AG10803 (cell line): ENCODE measurements around the gene ARPC5.

Experiments used
- DNase-seq: peaks from one replicate; pipeline ENCODE4 v3.0.0; 2010; ENCODE audit warnings: low read depth
- H3K4me3 ChIP-seq: 2 replicates; pipeline ENCODE4 v1.5.1; 2011; ENCODE audit warnings: mild to moderate bottlenecking, low read length, control low read depth
- CTCF ChIP-seq: conservative IDR thresholded peaks from 2 replicates; pipeline ENCODE4 v1.5.1; 2011; ENCODE audit warnings: mild to moderate bottlenecking, low read length, control low read depth, inconsistent platforms

The ARPC5 gene

GRCh38 chr1:183593356-183593755 is 42.2 kb downstream of the ARPC5 start:
- no peak for DNase-seq
- TF ChIP-seq CTCF, result no peak
- no peak overlapping the region for H3K4me3 ChIP-seq

- no peak for DNase-seq
- no peak for TF ChIP-seq CTCF
- H3K4me3 ChIP-seq, result no peak overlapping the region
Observed at GRCh38 chr1:183592733-183593132, 42.9 kb downstream of the ARPC5 start.

- no peak for DNase-seq
- no peak within 1 kb of the TSS for H3K4me3 ChIP-seq
- TF ChIP-seq CTCF, result no peak
Observed at GRCh38 chr1:183590244-183591191, 45.1 kb downstream of the ARPC5 start, which contains the start of gene NCF2. Gene NCF2 (minus strand): TSS chr1:183590459. CDS start chr1:183590329, 130 bp downstream.

- no peak for DNase-seq
- TF ChIP-seq CTCF, result no peak
- H3K4me3 ChIP-seq, result no peak overlapping the region
Observed at GRCh38 chr1:183589874-183590243, 45.7 kb downstream of the ARPC5 start.

- no peak overlapping the region for H3K4me3 ChIP-seq
- TF ChIP-seq CTCF, result no peak
- no peak for DNase-seq
Observed at GRCh38 chr1:183589384-183589783, 46.2 kb downstream of the ARPC5 start.

- TF ChIP-seq CTCF, result no peak
- H3K4me3 ChIP-seq, result no peak overlapping the region
- no peak for DNase-seq
Observed at GRCh38 chr1:183588827-183589226, 46.8 kb downstream of the ARPC5 start.

- TF ChIP-seq CTCF, result no peak
- H3K4me3 ChIP-seq, result no peak overlapping the region
- DNase-seq, result no peak
Observed at GRCh38 chr1:183586926-183587325, 48.7 kb downstream of the ARPC5 start.
